AG04449 (cell line): Measurements from ENCODE around the gene RNF215.
"Not testable (repeated sequence)": the region's sequence is repeated elsewhere in the genome, so short reads cannot be mapped to it uniquely, and the experiment has no call there.

Experiments
- CTCF ChIA-PET: fragments of 350-600 bp; formaldehyde crosslinking; extraction: SDS; loops from one replicate; lab custom pipeline; 2021; ENCODE audit warnings: antibody characterized with exemption; lab: Yijun Ruan, JAX
- POLR2A ChIA-PET: fragments of 400-600, 350-600 bp; formaldehyde crosslinking; extraction: SDS; loops from one replicate; lab custom pipeline; 2020; ENCODE audit warnings: antibody characterized with exemption, inconsistent platforms; lab: Yijun Ruan, JAX
- DNase-seq: peaks from one replicate; pipeline ENCODE4 v3.0.0-alpha.2; 2010; ENCODE audit warnings: low read depth, low spot score
- H3K4me3 ChIP-seq: 2 replicates; pipeline ENCODE4 v1.5.1; 2011; ENCODE audit warnings: low read depth, mild to moderate bottlenecking, control low read depth, low read length
- TF ChIP-seq, protein P1 (sequence below): IDR thresholded peaks from one replicate; pipeline ENCODE4 v1.5.1; 2011; ENCODE audit warnings: mild to moderate bottlenecking, moderate library complexity, low read length, control low read depth, inconsistent platforms; ENCODE audit not compliant: insufficient read depth; ENCODE audit errors: missing control alignments

Gene RNF215

DNA sequence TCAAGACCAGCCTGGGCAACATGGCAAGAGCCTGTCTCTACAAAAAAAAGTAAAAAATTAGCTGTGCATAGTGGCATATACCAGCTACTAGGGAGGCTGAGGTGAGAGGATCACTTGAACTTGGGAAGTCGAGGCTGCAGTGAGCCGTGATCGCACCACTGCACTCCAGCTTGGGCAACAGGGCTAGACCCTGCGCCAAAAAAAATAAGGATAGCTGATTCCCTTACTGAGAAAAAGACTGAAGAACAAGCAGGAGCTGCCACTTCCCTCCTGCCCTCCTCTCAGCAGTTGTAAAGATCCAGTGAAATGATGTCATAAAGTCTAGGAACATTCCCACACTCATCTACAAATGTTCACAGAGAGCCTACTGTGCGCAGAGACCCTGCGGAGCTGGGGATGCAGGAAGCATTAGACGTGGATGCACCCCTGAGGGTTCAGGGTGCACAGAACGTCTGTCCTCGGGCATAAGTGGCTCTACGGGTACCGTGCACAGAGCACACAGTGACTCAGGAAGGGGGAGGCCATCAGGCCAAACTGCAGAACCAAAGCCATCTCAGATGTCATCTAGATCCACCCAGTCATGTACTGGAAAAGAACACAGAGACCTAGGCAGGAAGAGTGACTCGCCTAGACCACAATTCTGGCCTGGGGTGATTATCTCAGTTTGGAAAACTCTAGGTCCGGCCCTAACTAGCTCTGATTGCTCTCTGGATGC is 21.3 kb upstream of the RNF215 start:
- POLR2A ChIA-PET: interaction anchor here (0.9 to 1.9 kb wide), 2 partner anchors 12 to 15 kb away, joined by 5 to 7 read pairs; partner anchors contain the start of gene SEC14L2
- no peak for DNase-seq
- TF ChIP-seq, protein P1, sequence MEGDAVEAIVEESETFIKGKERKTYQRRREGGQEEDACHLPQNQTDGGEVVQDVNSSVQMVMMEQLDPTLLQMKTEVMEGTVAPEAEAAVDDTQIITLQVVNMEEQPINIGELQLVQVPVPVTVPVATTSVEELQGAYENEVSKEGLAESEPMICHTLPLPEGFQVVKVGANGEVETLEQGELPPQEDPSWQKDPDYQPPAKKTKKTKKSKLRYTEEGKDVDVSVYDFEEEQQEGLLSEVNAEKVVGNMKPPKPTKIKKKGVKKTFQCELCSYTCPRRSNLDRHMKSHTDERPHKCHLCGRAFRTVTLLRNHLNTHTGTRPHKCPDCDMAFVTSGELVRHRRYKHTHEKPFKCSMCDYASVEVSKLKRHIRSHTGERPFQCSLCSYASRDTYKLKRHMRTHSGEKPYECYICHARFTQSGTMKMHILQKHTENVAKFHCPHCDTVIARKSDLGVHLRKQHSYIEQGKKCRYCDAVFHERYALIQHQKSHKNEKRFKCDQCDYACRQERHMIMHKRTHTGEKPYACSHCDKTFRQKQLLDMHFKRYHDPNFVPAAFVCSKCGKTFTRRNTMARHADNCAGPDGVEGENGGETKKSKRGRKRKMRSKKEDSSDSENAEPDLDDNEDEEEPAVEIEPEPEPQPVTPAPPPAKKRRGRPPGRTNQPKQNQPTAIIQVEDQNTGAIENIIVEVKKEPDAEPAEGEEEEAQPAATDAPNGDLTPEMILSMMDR: no peak
- no peak overlapping the region for H3K4me3 ChIP-seq
- CTCF ChIA-PET: interaction anchor here (0.8 to 8.0 kb wide), 6 partner anchors 11 to 145 kb away, joined by 3 to 62 read pairs (median 4); partner anchors contain the start of genes MTFP1 and RNF215

DNA sequence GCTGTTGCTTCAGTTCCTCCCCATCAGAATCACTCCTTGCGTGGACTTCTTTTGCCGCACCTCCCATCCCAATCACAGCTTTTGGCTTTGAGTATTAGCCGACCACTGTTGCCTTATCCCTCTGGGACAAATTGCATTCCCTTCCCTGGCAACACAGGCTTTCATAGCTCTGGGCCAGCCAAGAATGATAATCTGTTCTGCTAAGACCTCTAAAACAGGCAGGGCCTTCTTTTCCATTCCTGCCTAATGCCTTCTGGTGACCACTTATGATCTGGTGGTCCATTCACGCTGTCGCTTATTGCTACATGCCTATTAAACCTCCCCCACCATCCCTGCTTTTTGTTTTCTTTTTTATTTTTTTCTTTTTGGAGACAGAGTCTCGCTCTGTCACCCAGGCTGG is 19.2 kb upstream of the RNF215 start:
- TF ChIP-seq, protein P1: no peak
- H3K4me3 ChIP-seq: no peak overlapping the region
- POLR2A ChIA-PET: interaction anchor here (2.1 kb wide), 1 partner anchor 17 kb away, joined by 6 read pairs; no protein-coding TSS in a partner anchor
- DNase-seq: no peak
- CTCF ChIA-PET: interaction anchor here (0.8 to 8.0 kb wide), 3 partner anchors 17 to 79 kb away, joined by 3 to 62 read pairs (median 3); partner anchors contain the start of gene RNF215

DNA sequence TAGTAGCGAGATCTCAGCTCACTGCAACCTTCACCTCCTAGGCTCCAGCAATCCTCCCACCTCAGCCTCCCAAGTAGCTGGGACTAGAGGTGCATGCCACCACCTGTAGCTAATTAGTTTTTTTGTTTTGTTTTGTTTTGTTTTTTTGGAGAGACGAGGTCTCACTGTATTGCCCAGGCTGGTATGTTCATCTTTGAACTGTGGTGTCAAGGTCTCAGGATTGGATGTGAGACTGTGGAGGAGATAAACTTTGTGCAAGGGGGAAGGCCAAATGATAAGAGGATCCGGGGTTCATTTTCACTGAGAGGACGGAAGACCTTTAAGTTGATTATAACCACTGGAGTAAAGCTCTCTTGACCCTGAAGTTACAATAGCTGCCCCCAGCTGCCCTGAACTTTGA is 18.5 kb upstream of the RNF215 start:
- ChIA-PET CTCF (interaction anchor here (0.8 to 8.0 kb wide), 5 partner anchors 11 to 80 kb away, joined by 3 to 62 read pairs (median 3); partner anchors contain the start of gene RNF215), POLR2A (interaction anchor here (0.6 to 2.1 kb wide), 4 partner anchors 15 to 85 kb away, joined by 3 to 6 read pairs (median 3); no protein-coding TSS in a partner anchor)
- TF ChIP-seq, protein P1: no peak

DNA sequence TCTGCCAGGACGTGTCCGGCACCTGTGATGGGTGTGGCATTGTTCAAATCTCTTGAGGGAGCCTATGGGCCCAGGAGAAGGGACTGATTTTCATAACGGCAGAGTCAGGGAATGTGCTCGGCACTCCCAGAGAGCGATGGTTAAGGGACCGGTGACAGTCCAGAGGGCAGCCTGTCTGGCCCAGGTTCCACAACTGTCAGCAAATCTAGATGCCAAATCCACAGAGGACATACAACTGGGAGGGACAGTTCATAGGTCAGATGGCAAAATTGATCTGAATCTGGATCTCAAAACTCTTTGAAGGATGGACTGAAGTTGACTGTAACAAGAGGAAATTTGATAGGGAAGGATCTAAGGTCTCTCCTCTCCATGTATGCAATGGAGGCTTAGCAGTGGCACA is 17.1 kb upstream of the RNF215 start:
- CTCF ChIA-PET: interaction anchor here (1.3 to 8.0 kb wide), 2 partner anchors 15 to 42 kb away, joined by 3 to 62 read pairs; partner anchors contain the start of gene RNF215
- POLR2A ChIA-PET: interaction anchor here (0.7 kb wide), 1 partner anchor 33 kb away, joined by 3 read pairs; no protein-coding TSS in a partner anchor
- no peak overlapping the region for H3K4me3 ChIP-seq
- no peak for DNase-seq
- TF ChIP-seq, protein P1: no peak

More for the DNA sequence above, 18.5 kb upstream of the RNF215 start:
- no peak for DNase-seq
- no peak overlapping the region for H3K4me3 ChIP-seq

DNA sequence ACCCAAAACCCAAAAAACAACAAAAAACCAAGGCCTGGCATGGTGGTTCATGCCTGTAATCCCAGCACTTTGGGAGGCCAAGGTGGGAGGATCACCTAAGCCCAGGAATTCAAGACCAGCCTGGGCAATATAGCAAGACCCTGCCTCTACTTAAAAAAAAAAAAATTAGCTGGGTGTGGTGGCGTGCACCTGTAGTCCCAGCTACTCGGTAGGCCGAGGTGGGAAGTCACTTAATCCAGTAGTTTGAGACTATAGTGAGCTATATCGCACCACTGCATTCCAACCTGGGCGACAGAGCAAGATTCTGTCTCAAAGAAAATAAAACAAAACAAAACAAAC is 15.5 kb upstream of the RNF215 start:
- ChIA-PET POLR2A (interaction anchor here (0.9 kb wide), 1 partner anchor 21 kb away, joined by 4 read pairs; no protein-coding TSS in a partner anchor), CTCF (interaction anchor here (0.6 to 8.0 kb wide), 6 partner anchors 8 to 139 kb away, joined by 3 to 62 read pairs (median 6); partner anchors contain the start of genes MTFP1 and RNF215)
- not testable (repeated sequence) for H3K4me3 ChIP-seq, DNase-seq

DNA sequence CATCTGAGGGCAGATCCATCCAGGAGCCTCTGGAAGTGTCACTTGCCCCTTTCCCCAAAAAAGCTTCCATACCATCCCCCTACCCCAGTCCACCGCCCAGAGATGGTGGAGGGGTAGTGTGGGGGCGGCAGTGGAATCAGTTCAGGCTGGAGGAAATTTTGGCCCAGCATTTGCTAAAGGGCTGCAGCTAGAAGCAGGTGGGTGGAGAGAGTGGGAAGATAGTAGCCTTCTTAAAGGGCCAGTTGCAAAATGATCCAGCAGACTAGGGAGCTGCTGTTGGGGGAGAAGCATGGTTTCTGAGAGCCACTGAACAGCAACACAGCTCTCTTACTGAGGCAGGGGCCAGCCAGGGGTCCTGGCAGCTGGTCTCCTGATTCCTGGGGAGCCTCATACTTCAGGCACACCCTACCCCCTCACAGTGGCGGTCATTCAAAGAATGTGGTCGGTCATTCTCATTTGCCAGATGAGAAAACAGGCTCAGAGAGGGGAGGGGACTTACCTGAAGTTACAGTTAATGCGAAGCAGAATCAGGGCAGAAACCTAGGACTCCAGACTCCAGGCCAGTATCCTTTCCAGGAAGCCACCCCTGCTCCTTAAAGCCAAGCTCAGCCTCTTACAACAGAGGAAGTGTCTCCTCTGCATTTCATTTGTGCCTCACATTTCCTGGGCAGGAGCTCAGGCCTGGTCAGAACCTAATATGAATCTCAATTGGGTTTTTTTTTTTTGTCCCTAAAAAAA is 15.0 kb upstream of the RNF215 start:
- ChIA-PET CTCF (interaction anchor here (0.6 to 8.0 kb wide), 6 partner anchors 8 to 138 kb away, joined by 3 to 62 read pairs (median 6); partner anchors contain the start of genes MTFP1 and RNF215), POLR2A (interaction anchor here (0.6 to 1.3 kb wide), 3 partner anchors 21 to 189 kb away, joined by 3 to 4 read pairs (median 4); partner anchors contain the start of gene PES1)
- DNase-seq: no peak
- no peak overlapping the region for H3K4me3 ChIP-seq
- TF ChIP-seq, protein P1: no peak

DNA sequence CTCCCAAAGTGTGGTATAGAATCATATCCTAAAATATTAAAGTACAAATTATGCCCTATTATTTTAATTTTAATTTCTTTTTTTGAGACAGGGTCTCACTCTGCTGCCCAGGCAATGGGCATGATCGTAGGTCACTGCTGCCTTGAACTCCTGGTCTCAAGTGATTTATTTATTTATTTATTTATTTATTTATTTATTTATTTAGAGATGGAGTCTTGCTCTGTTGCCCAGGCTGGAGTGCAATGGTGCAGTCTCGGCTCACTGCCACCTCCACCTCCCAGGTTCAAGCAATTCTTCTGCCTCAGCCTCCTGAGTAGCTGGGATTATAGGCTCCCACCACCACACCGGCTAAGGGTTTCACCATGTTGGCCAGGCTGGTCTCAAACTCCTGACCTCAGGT is 13.8 kb upstream of the RNF215 start:
- not testable (repeated sequence) for DNase-seq, H3K4me3 ChIP-seq
- ChIA-PET CTCF (interaction anchor here (0.6 to 8.0 kb wide), 3 partner anchors 11 to 197 kb away, joined by 3 to 62 read pairs (median 3); partner anchors contain the start of genes CASTOR1 and RNF215), POLR2A (interaction anchor here (1.3 kb wide), 1 partner anchor 22 kb away, joined by 4 read pairs; no protein-coding TSS in a partner anchor)
